GM19240 (cell line): ENCODE measurements around the gene CD7.

Experiments
- DNase-seq: peaks from one replicate; pipeline ENCODE4 v3.0.0; 2011; ENCODE audit warnings: low spot score; ENCODE audit not compliant: insufficient read length

Gene CD7

GRCh38 chr17:82298538-82299421 lies 18.6 kb downstream of the CD7 start:
- DNase-seq, result no peak

- DNase-seq, result peak; percentile 91
Measured at GRCh38 chr17:82297714-82298537, 19.5 kb downstream of the CD7 start.

DNA sequence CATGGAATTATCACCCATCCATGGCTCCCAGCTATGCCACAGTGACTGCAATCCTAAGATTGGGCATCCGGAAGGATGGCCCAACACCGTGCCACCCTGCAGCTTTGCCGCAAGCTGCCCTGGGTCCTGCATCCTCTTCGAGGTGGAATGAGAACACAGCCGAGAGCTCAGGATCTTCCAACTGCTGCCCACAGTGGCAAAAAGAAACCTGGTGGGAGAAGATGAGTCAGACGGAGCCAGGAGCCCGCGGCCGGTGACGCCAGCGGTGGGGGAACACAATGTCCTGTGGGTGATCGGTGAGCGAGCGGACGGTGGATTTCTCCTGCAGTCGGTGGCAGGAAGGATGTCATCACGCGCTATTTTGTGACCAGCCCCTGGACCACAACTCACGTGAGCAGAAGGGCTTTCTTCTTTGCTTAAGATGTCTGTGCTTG lies 20.1 kb downstream of the CD7 start:
- no peak for DNase-seq

DNA sequence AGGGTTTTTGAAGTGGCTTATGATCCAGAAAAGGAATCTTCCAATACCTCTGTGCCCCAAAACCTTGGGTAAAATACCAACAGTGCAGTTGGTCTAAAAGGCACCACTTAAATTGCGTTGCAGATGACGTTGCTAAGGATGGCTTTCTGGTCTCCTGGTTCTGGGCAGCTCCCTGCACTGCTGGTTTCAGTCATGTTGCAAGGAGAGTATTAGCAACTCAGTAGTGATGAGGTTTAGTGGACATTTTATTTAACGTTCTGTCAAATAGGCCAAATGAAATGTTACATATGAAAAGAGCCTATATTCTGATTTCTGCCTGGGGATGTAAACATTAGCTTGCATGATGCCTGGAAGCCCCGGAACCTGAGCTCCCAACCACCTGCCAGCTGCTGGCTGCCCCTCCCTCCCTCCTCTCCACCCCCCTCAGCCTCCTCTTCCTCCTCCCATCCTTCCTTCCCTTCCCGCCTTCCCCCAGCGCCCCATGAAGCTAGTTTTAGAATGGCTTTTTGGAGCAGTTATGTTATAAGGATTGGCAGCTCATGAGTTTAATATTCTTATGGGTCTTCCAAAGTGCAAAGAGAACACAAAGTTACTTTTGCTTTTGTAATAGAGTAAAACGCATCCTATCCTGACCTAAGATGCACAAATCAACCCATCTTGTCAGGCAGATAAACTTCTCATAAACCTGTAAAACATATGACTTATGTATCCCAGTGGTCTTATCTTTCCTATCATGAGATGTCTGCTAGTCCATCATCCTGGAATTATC lies 20.7 kb downstream of the CD7 start:
- DNase-seq, result no peak

GRCh38 chr17:82295472-82295814 lies 22.0 kb downstream of the CD7 start:
- DNase-seq, result no peak

DNA sequence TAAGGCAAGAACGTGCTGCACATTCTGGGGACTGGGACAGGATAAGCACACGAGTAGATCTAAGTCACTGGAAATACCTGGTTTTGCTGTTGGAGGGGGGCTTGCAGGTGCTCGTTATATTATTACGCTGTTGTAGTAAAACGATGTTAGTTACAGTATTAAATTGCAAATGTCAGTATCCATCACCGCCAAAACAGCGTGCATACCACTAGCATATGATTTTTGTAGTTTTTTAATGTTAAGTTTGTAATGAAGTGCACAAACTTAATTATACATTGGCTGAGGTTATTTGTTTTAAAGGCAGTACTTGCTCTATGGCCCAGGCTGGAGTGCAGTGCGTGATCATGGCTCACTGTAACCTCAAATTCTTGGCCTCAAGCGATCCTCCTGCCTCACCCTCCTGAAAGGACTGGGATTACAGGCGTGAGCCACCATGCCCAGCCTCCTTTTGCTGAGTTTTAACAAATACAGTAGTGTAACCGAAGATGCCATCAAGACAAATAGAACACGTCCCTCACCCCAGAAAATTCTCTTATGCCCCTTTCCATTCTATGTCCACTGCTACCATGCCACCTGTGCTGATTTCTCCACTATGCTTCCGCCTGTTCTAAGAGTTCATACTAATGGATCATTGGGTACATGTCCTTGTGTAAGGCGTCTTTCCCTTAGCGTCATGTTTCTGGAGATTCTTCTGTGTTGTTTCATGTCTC lies 23.2 kb downstream of the CD7 start:
- DNase-seq, result no peak

DNA sequence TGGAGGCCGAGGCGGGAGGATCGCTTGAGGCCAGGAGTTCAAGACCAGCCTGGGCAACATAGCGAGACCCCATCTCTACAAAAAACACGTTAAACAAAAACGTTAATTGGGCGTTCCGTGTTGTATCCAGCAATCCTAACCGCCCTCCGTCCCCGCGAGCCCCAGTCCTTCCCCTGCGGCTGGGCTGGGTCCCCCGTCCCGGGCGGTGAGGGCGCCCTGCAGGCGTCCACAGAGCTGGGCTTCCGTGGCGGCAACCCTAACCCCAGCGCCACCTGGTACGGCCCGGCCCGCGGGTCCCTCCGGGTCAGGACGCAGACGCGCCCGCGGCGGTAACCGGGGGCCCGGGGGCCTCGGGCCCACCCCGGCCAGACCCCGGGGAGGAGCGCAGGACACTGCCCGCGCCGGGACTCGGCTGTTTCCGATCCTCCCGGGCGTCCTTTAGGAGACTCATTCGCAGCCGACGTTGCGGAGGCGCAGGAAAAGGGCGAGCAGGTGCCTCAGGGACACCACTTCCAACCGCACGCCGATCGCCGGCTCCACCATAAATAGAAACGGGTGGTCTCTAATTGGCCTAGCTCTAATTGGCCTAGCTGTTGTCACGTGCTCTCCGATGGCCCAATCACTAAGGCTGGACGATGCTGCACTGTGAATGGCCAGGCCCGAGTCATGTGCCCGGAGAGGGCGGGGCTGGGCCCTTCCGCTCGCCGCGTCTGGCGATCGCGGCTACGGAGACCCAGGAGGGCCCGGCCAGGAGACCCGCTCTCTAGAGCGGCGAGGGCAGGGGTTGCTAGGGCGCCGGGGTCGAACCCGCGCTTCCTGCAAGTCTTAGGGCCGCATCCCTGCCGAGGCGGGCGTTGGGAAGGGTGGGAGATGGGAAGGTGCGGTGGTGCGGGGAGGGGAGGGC lies 24.9 kb downstream of the CD7 start:
- peak; percentile 99 for DNase-seq

GRCh38 chr17:82291582-82292250 lies 25.7 kb downstream of the CD7 start:
- DNase-seq, result no peak

DNA sequence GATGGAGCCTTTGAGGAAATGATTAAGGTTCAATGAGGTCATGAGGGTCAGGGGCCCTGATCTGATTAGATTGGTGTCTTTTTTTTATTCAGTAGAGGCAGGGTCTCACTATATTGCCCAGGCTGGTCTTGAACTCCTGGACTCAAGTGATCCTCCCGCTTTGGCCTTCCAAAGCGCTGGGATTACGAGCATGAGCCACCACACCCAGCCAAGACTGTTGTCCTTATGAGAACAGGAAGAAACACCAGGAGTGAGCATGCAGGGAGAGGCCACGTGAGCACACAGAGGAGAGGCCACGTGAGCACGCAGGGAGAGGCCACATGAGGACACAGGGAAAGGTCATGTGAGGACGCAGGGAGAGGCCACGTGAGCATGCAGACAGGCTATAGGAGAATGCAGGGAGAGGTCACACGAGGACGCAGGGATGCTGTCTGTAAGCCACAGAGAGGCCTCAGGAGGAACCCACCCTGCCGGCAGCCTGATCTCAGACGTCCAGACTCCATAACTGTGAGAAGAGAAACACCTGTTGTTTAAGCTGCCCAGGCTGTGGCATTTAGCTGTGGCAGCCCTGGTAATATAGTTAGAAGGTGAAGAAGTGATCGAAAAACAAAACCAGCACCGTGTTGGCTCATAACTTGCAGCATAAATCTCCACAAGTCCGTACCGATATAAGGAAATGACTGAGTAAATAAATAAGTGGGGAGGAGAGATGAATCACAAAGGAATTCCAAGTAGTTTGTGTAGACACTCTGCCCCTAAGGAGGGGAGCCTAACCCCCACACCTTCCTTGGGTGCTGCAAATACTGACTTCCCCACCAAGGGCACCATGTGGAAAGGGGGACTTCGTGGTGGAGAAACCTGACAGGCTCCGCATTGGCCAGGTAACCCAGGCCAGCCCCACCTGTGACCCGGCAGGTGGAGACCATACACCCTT lies 29.3 kb downstream of the CD7 start:
- no peak for DNase-seq

DNA sequence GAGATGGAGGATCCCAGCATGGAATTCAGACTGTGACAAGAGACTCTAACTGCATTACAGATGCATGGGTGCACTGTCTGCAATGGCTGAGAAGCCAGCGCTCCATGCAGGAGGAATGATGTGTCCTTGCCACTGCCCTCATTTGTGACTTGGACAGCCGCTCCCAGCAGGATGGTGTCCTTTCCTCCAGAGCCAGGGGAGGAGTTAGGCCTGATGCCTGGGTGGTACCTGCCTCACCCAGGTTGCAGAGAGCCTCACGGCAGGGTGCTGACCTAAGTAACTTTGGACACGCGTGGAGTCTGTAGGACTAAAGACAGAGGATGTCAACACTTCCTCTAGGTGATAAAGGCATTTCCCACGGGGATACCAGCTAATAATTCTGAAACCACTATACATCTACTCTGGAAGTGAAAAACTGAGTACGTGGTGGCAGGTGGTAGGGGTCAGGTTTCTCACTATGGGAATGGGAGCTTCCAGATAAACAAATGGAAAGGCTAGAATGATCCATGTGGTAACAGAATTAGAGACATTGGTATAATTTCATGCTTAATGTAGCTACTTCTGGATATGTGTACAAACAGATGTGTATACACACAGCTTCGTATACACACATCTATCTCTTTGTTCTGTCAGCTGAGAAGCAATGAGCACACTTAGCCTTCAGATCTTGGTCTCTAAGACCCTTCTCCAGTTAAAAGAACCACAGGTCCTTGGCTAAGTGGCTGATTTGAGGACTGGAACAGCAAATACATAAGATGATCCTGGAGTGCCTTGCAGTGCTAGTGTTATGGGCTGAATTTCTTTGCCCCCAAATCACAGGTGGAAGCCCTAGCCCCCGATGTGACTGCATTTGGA lies 30.2 kb downstream of the CD7 start:
- no peak for DNase-seq

GRCh38 chr17:82285141-82285540 lies 32.3 kb downstream of the CD7 start:
- no peak for DNase-seq

- DNase-seq, result no peak
Measured at GRCh38 chr17:82283208-82283749, 34.1 kb downstream of the CD7 start.

- no peak for DNase-seq
Measured at GRCh38 chr17:82282239-82283207, 34.9 kb downstream of the CD7 start.

DNA sequence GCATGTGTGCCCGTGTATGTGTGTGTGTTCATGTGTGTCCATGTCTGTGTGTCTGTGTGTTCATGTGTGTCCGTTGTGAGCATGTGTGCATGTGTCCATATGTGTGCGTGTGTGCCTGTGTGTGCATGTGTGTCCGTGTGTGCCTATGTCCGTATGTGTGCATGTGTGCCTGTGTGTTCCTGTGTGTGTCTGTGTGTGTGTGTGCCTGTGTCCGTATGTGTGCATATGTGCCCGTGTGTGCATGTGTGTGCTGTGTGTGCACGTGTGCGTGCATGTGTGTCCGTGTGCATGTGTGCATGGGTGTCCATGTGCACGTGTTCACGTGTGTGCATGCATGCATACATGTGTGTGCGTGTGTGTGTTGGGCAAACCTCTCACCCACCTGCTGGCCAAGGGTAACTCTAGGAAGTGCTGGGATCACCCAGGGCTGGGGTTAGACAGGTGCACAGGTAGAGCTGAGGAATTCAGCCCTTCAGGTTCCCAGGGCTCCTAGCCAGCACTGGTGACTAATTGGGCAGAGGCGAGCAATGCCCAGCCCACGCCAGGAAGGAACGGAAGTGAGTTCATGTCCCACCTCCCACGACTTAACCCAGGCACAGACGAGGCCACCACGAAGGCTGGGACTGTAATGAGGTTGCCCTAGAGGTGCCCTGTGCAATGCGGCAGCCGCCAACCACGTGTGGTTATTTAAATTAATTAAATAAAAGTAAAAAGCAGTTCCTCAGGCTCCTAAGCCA lies 35.7 kb downstream of the CD7 start:
- no peak for DNase-seq

- no peak for DNase-seq
Measured at GRCh38 chr17:82281076-82281475, 36.3 kb downstream of the CD7 start.
